OCI-LY1 (cell line): ENCODE measurements around the gene TEK.

Experiments
- H2AFZ ChIP-seq: fragments of 200-600 bp; sonication (generic), shearing (Covaris generic); 2 replicates; pipeline ENCODE4 v1.6.0; 2014; ENCODE audit warnings: antibody characterized with exemption, mild to moderate bottlenecking, low read length
- H3F3A ChIP-seq: fragments of 200-600 bp; sonication (generic), shearing (Covaris generic); 2 replicates; pipeline ENCODE4 v1.6.0; 2014; ENCODE audit warnings: mild to moderate bottlenecking, antibody characterized with exemption, low read length, moderate library complexity; ENCODE audit not compliant: insufficient read depth
- H3K27ac ChIP-seq: fragments of 200-600 bp; sonication (generic); 2 replicates; pipeline ENCODE4 v1.5.1; 2014; ENCODE audit warnings: low read length, mixed run types, mild to moderate bottlenecking, low read depth; ENCODE audit not compliant: poor library complexity, severe bottlenecking
- H3K27me3 ChIP-seq: fragments of 200-600 bp; sonication (generic); 2 replicates; pipeline ENCODE4 v1.6.0; 2014; ENCODE audit warnings: antibody characterized with exemption, mild to moderate bottlenecking, low read length, moderate library complexity; ENCODE audit not compliant: insufficient read depth
- H3K36me3 ChIP-seq: fragments of 200-600 bp; sonication (generic); 2 replicates; pipeline ENCODE4 v1.6.1; 2014; ENCODE audit warnings: mild to moderate bottlenecking, antibody characterized with exemption, low read length, moderate library complexity, mixed read lengths; ENCODE audit not compliant: insufficient read depth
- H3K4me1 ChIP-seq: fragments of 200-600 bp; sonication (generic); 2 replicates; pipeline ENCODE4 v1.5.1; 2014; ENCODE audit warnings: mild to moderate bottlenecking, low read length, moderate library complexity; ENCODE audit not compliant: insufficient read depth, severe bottlenecking
- H3K4me2 ChIP-seq: fragments of 200-600 bp; sonication (generic), shearing (Covaris generic); 2 replicates; pipeline ENCODE4 v1.6.1; 2014; ENCODE audit warnings: low read length
- H3K4me3 ChIP-seq: fragments of 200-600 bp; sonication (generic); 2 replicates; pipeline ENCODE4 v1.5.1; 2014; ENCODE audit warnings: low read length, low read depth, mild to moderate bottlenecking, mixed read lengths; ENCODE audit not compliant: poor library complexity, severe bottlenecking
- H3K79me2 ChIP-seq: fragments of 200-600 bp; shearing (Covaris generic); 2 replicates; pipeline ENCODE4 v1.6.1; 2016; ENCODE audit warnings: mixed run types, low read length, mixed read lengths; ENCODE audit not compliant: insufficient read depth
- H3K9ac ChIP-seq: fragments of 200-600 bp; sonication (generic), shearing (Covaris generic); 2 replicates; pipeline ENCODE4 v1.6.1; 2014; ENCODE audit warnings: mild to moderate bottlenecking, low read length, mixed read lengths
- H3K9me2 ChIP-seq: fragments of 200-600 bp; sonication (generic), shearing (Covaris generic); 2 replicates; pipeline ENCODE4 v1.6.1; 2014; ENCODE audit warnings: low read depth, mild to moderate bottlenecking, low read length, mixed read lengths
- H3K9me3 ChIP-seq: fragments of 200-600 bp; shearing (Covaris generic); 2 replicates; pipeline ENCODE4 v1.6.1; 2014; ENCODE audit warnings: low read length, mixed read lengths
- H4K20me1 ChIP-seq: fragments of 200-600 bp; sonication (generic), shearing (Covaris generic); 2 replicates; pipeline ENCODE4 v1.6.0; 2016; ENCODE audit warnings: mild to moderate bottlenecking, low read length; ENCODE audit not compliant: insufficient read depth
- EZH2 ChIP-seq: fragments of 200-600 bp; sonication (generic), shearing (Covaris generic); IDR thresholded peaks from 2 replicates; pipeline ENCODE4 v1.8.0; 2017; ENCODE audit warnings: borderline replicate concordance, mixed run types, mild to moderate bottlenecking, antibody characterized with exemption, low read length, moderate library complexity, mixed read lengths
- TF ChIP-seq, protein P1 (sequence below): fragments of 200-600 bp; sonication (generic), shearing (Covaris generic); IDR thresholded peaks from 2 replicates; pipeline ENCODE4 v1.5.1; 2017; ENCODE audit warnings: mild to moderate bottlenecking, antibody characterized with exemption, low read length, moderate library complexity, mixed read lengths

TEK gene

DNA sequence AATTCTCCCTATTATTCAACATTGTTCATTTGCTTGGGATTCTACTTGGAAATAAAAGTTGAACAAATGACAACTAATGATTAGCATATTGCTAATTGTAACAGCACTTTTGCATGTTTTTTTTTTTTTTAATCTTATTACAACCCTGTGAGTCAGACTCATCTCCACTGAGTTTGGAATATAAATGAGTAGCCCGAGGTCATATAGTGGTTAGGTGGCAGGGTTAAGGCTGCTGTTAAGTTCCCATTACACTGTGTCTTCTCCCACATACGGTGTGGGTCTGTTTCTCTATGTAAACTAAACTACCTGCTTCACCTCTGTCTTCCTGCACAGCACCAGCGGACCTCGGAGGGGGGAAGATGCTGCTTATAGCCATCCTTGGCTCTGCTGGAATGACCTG lies 95.6 kb downstream of the TEK start:
- Histone ChIP-seq H4K20me1 (no peaks in the 10 kb centered on the region), H3F3A (no peaks in the 10 kb centered on the region), H2AFZ (no peak overlapping the region), H3K36me3 (no peaks in the 10 kb centered on the region), H3K4me2 (no peak overlapping the region), H3K79me2 (no peaks in the 10 kb centered on the region), H3K4me3 (no peak overlapping the region), H3K4me1 (no peaks in the 10 kb centered on the region), H3K9me2 (no peaks in the 10 kb centered on the region), H3K9ac (no peak overlapping the region), H3K9me3 (no peaks in the 10 kb centered on the region), H3K27me3 (no peaks in the 10 kb centered on the region), H3K27ac (no peak overlapping the region)
- no peak for TF ChIP-seq EZH2
- TF ChIP-seq, protein P1, sequence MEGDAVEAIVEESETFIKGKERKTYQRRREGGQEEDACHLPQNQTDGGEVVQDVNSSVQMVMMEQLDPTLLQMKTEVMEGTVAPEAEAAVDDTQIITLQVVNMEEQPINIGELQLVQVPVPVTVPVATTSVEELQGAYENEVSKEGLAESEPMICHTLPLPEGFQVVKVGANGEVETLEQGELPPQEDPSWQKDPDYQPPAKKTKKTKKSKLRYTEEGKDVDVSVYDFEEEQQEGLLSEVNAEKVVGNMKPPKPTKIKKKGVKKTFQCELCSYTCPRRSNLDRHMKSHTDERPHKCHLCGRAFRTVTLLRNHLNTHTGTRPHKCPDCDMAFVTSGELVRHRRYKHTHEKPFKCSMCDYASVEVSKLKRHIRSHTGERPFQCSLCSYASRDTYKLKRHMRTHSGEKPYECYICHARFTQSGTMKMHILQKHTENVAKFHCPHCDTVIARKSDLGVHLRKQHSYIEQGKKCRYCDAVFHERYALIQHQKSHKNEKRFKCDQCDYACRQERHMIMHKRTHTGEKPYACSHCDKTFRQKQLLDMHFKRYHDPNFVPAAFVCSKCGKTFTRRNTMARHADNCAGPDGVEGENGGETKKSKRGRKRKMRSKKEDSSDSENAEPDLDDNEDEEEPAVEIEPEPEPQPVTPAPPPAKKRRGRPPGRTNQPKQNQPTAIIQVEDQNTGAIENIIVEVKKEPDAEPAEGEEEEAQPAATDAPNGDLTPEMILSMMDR: no peak

DNA sequence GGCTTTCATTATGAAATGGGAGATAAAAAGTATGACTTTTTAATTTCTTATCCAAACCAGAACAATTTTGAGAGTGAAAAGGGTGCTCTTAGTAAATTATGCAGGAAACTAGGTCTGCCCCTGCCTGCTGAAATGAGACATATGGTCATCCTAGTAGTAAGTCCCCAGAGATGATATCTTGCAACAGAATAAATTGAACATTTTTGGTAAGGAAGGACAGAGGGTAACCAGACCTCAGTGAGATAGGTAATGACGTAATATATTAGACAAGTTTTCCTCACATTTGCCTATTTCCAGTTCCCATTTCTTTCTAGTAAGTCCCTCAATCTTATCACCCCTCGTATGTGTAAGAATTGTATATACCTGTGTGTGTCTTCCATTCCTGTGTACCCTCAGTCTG lies 96.2 kb downstream of the TEK start:
- Histone ChIP-seq H3K27ac (no peak overlapping the region), H3K4me2 (no peak overlapping the region), H3K4me3 (no peak overlapping the region), H3F3A (no peaks in the 10 kb centered on the region), H3K9me2 (no peaks in the 10 kb centered on the region), H3K79me2 (no peaks in the 10 kb centered on the region), H3K4me1 (no peaks in the 10 kb centered on the region), H3K9me3 (no peaks in the 10 kb centered on the region), H2AFZ (no peak overlapping the region), H3K27me3 (no peaks in the 10 kb centered on the region), H3K9ac (no peak overlapping the region), H3K36me3 (no peaks in the 10 kb centered on the region), H4K20me1 (no peaks in the 10 kb centered on the region)
- TF ChIP-seq EZH2: no peak
- TF ChIP-seq, protein P1: no peak

DNA sequence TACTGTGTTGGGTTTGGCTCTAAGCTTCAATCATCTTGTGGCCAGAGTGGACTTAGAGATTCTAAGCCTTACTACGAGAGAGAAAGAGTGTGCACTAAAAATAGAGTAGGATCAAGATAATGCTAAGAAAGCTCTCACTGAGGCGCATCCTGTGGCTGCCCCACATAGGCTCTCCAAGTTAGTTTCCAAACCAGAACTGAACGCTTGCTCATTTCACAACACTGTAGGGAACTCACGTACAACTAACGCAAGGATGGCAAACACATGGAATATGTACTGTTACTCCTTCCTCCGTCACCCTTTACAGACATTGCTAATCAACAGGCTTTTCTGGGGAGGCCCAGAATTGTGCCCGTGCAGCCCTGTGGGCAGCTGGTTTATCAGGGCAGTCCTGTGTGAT lies 97.0 kb downstream of the TEK start:
- H3F3A ChIP-seq: no peaks in the 10 kb centered on the region
- no peak for TF ChIP-seq EZH2
- TF ChIP-seq, protein P1: no peak
- no peaks in the 10 kb centered on the region for H3K36me3 ChIP-seq
- no peak overlapping the region for H3K4me2 ChIP-seq
- H2AFZ ChIP-seq: no peak overlapping the region
- H3K4me3 ChIP-seq: no peak overlapping the region
- no peaks in the 10 kb centered on the region for H3K79me2 ChIP-seq
- H3K9me3 ChIP-seq: no peaks in the 10 kb centered on the region
- no peak overlapping the region for H3K9ac ChIP-seq
- H3K27me3 ChIP-seq: no peaks in the 10 kb centered on the region
- H3K9me2 ChIP-seq: no peaks in the 10 kb centered on the region
- no peaks in the 10 kb centered on the region for H4K20me1 ChIP-seq
- H3K27ac ChIP-seq: no peak overlapping the region
- no peaks in the 10 kb centered on the region for H3K4me1 ChIP-seq
